HUDEP-2 (cell line): ENCODE results near the gene IQCC.

Source experiments
- DNase-seq, 76 experiments: peaks; one replicate each; lab custom pipeline; 2025; ENCODE audit not compliant: unreplicated experiment in 76 of 76; lab: John Stamatoyannopoulos, UW

The IQCC gene

DNA sequence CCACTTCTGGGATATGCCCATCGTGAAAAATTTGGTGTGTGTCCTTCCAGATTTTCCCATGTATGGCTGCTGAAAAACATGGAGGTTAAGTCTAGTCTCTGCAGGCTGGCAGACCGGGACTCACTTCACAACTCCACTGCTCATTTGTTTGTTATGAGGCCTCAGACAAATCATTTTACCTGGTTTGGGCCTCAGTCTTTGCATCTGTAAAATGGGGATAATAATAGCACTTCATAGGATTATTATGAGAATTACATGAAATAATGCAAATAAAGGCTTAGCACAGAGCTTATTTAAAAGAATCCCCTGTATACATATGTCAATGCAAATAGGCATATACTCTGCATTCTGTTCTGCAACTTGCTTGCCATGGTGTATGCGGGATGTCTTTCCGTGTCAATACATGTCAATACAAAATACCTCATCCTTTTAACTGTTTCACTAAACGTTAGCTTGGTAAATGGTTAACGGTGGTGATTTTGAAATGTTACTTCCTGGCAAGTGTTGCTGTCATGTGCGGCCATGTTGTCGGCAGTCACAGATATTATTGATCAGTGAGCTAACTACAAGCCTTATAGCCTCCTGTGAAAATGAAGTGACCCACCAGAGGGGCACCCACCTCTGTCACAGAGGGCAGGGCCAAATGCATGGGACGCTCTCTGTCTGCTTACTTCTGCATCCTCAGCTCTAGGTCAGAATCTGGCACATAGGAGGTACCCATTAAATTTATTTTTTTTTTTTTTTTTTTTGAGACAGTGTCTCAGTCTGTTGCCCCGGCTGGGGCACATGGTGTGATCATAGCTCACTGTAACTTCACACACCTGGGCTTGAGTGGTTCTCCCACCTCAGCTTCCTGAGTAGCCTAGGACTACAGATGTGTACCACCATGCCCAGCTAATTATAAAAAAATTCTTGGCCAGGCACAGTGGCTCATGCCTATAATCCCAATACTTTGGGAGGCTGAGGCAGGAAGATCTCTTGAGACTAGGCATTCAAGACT, 49.9 kb downstream of the IQCC start:
- DNase-seq, result no peak

GRCh38 chr1:32256473-32257226, 51.2 kb downstream of the IQCC start:
- DNase-seq, result no peak

DNA sequence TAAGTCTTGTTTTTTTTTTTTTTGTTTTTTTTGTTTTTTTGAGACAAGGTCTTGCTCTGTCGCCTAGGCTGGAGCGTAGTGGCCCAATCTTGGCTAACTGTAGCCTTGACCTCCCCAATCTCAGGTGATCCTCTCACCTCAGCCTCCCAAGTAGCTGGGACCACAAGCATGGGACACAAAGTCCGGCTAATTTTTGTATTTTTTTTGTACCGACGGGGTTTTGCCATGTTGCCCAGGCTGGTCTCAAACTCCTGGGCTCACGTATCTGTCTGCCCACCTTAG, 51.7 kb downstream of the IQCC start:
- DNase-seq, result no peak
